Prostate gland (tissue), 2 donors: Measurements from ENCODE around the gene KIAA1614.

ENCODE experiments used
- CTCF ChIP-seq, 4 experiments: fragments of 200-600 bp in 2 of 4; fragments of 450-650 bp in 2 of 4; sonication (generic) in 2 of 4; IDR thresholded peaks; 1 replicate in 3 of 4; 2 replicates in 1 of 4; pipeline ENCODE4 v1.5.1; 2016 to 2019; ENCODE audit warnings: antibody characterized with exemption in 4 of 4, mild to moderate bottlenecking in 2 of 4, moderate library complexity in 2 of 4
- POLR2A ChIP-seq: fragments of 450-650 bp; IDR thresholded peaks from one replicate; pipeline ENCODE4 v1.6.1; 2016; ENCODE audit warnings: antibody characterized with exemption, mild to moderate bottlenecking
- POLR2AphosphoS5 ChIP-seq: sonication (generic); formaldehyde crosslinking; IDR thresholded peaks from one replicate; pipeline ENCODE4 v1.6.1; 2017; ENCODE audit warnings: antibody characterized with exemption

GRCh38 chr1:180937012-180937372 lies 24.3 kb downstream of the KIAA1614 start:
- TF ChIP-seq CTCF (IDR thresholded peaks at IDR 0.05): no peak
- no peak for TF ChIP-seq POLR2AphosphoS5
- TF ChIP-seq POLR2A: no peak
